OCI-LY7 (cell line): Measurements from ENCODE around the gene TGM5.

Source experiments
- CTCF ChIP-seq: fragments of 200-600 bp; sonication (generic); conservative IDR thresholded peaks from 2 replicates; pipeline ENCODE4 v1.5.1; 2014; ENCODE audit warnings: mild to moderate bottlenecking, antibody characterized with exemption, low read length, moderate library complexity, mixed read lengths
- EZH2phosphoT487 ChIP-seq: fragments of 200-600 bp; sonication (generic); IDR thresholded peaks from 2 replicates; pipeline ENCODE4 v1.6.1; 2018; ENCODE audit warnings: low read depth, borderline replicate concordance, mild to moderate bottlenecking, mixed run types, antibody characterized with exemption, low read length, moderate library complexity, mixed read lengths

- TF ChIP-seq CTCF (no peak), EZH2phosphoT487 (no peak)
Measured at GRCh38 chr15:43251185-43251870, 15.4 kb downstream of the TGM5 start.
